ENCODE measurements around the gene EVC2.
"Not testable (repeated sequence)": the region's sequence is repeated elsewhere in the genome, so short reads cannot be mapped to it uniquely, and the experiment has no call there.

EVC2 gene

DNA sequence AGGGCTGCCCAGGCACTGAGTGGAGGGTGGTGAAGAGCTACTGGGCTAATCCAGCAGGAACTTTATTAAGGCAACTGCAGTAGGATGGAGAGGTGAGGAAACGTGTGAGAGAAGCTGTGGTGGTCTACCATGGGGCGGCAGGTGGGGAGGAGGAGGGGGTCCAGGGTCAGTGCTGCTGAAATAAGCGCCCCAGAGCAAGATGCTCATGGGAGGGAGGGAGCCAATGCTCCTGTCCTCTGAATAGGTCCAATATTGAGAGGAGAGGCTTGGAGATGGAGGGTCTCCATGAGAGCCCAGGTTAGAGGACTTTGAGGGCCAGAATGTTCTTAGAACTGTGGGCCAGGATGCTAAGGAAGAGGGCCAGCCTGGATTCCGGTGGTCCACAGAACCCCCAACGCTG, 37.9 kb upstream of the EVC2 start:
- DNase-seq, result no peak

DNA sequence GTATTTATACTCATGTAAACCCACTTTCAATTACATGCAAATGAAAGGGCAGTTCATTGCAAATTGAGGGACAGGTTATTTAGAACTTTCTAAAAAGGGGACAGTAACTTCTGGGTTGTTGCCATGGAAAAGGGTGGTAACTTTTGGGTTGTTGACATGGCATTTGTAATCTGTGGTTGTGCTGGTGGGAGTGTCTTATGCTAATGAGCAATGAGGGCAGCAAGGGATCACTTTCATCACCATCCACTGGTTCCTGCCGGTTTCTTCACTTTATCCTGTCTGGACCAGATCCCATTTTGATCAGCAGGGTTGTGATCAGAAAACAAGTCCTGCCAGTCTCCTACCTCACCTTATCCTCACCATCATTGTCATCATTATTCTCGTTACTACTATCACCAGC, 34.6 kb upstream of the EVC2 start:
- no peak for DNase-seq

GRCh38 chr4:5742388-5742787, 34.0 kb upstream of the EVC2 start:
- DNase-seq, result no peak

DNA sequence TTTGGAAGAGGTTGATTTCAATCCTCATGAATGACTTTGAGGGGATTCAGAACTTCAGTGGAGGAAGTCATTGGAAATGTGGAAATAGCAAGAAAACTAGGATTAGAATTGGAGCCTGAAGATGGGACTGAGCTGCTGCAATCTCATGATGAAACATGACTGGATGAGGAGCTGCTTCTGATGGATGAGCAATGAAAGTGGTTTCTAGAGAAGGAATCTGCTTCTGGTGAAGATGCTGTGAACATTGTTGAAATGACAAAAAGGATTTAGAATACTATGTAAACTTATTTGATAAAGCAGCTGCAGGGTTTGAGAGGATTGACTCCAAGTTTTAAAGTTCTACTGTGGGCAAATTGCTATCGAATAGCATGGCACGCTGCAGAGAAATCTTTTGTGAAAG, 29.7 kb upstream of the EVC2 start:
- no peak for DNase-seq

DNA sequence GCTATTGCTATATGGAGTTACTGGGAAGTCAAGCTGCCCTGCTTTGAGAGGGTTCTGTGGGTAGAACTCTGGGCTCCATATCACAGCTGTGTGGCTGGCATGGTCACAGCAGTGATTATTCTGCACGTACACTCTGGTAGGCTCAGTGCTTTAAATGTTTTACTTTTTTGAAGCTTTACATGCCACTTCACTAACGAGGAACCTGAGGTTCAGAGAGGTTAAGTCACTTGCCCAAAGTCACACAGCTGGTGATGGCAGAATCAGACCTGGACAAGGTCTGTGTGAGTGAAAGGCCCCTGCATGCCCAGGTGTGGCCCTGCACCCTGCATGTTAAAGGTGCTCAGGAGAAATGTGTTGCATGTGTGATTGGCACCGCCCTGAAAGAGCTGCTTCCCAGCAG, 27.1 kb upstream of the EVC2 start:
- no peak for DNase-seq

DNA sequence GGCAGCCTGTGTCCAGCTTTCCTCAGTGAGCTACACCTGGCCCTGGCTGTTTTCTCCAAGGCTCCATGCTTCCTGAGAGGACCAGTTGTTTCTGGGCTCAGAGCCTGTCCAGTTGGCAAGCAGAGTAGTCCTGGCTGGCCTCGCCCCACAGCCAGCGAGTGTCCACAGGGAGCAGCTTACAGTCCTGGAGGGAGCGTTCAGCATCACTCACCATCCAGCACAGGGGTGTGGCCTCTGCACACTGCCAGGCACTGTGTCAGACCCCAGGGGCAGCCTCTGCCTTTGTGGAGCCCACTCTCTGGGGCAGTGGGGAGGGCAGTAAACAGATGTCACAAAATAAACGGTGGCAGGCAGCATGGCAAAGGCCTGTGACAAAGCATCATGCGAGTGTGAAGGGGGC, 26.5 kb upstream of the EVC2 start:
- DNase-seq, result no peak

GRCh38 chr4:5732158-5732557, 23.8 kb upstream of the EVC2 start:
- no peak for DNase-seq

DNA sequence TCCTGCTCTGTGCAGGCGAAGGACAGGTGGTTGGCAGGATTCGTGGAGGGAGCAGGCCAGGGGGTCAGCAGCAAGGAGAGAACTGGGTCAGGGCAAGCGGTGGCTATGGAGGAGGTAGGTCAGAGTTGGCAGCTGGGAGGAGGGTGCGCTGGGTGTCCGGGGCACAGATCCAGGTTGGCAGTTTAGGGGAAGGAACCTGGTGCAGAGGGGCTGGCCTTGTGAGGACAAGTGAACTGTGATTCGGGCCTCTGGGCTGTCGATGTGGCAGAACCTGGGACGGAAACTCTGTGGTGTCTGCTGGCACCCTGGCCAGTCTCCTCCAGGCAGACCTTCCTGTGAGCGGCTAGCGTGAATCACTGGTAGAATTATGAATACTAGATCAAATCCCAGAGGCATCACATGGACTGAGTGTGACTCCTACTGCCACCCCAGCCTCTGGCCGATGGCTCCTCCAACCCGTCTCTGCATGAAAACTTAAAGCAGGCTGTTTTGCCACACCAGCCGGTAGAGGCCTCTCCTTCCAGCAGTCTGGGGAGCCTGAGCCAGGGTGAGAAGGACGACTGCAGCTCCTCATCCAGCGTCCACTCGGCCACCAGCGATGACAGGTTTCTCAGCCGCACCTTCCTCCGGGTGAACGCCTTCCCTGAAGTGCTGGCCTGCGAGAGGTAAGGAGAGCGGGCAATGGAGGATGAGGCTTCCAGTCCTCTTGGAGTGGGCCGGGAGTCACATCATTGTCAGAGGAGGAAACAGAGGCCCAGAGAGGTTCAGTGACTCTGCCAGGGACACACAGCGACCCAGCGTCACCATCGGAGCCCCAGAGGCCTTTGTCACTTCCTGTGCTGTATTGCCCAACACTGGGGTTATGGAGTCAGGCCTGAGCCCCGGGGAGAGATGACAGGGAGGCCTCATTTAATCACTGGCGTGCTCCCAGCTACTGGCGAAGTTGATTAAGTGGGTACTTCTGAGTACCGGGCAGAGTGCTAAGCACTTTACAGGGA, 22.9 kb upstream of the EVC2 start:
- no peak for DNase-seq

DNA sequence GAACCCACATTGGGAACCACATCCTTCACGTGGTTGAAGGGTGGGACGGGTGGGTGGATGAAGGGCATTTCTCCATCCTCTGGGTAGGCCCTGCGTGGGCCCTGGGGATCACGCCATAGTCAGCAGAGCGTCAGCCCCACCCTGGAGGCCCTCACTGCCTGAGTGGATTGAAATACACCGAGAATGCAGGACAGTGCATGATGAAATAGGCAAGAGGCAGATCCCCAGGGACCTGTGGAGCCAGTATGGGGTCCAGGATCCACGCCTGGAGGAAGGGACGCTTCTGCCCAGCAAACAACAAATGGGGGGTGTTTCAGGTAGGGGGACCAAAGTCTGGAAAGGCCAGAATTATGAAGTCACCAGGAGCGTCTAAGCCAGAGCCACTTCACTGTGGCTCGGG, 22.1 kb upstream of the EVC2 start:
- no peak for DNase-seq

- not testable (repeated sequence) for DNase-seq
These were observed 20.1 kb upstream of the EVC2 start for GRCh38 chr4:5728412-5728811.

- DNase-seq, result no peak
These were observed 16.0 kb upstream of the EVC2 start for GRCh38 chr4:5724377-5724776.

DNA sequence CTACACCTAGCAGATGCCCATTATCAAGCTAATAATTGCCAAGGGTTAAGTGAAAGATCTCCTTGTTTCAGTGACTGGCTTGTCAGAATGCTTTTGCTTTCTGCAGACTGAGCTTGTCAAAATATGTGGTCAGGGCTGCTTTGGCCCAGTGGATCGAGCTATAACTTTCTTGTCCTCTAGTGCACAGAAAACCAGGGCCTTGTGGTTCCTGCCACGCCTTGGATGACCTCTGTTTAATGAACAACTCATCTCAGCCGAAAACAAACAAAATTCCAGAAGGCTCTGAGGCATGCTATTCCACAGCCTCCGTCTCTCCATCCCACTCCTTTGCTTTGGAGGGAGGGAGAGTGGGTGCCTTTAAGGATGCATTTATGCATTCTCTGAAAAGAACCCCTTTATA, 14.0 kb upstream of the EVC2 start:
- DNase-seq, result no peak

GRCh38 chr4:5721923-5722322, 13.6 kb upstream of the EVC2 start:
- no peak for DNase-seq

- DNase-seq, result no peak
These were observed 12.6 kb upstream of the EVC2 start for GRCh38 chr4:5720980-5721379.

GRCh38 chr4:5720157-5720850, 11.9 kb upstream of the EVC2 start:
- DNase-seq, result no peak

- DNase-seq, result no peak
These were observed 11.1 kb upstream of the EVC2 start for GRCh38 chr4:5719350-5720055.

GRCh38 chr4:5718411-5718810, 10.1 kb upstream of the EVC2 start:
- DNase-seq, result no peak

- no peak for DNase-seq
These were observed 9.2 kb upstream of the EVC2 start for GRCh38 chr4:5717449-5718158.

GRCh38 chr4:5716391-5716790, 8.0 kb upstream of the EVC2 start:
- no peak for DNase-seq

DNA sequence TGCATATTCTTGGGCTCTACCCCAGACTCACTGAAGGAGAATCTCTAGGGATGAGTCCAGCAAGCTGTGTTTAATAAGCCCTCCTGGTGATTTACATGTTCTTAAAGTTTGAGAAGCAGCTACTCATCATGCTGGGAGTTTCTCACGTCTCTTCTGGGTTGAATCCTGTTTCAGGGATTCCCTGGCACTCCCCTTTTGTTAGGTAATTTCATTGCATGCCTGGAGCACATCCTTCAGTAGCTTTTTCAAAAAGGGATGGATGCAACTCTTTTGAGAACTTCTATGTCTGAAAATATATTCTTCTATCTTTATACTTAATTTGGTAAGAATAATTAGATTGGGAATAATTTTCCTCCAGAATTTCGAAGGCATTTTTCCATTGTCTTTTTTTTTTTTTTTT, 7.0 kb upstream of the EVC2 start:
- no peak for DNase-seq

DNA sequence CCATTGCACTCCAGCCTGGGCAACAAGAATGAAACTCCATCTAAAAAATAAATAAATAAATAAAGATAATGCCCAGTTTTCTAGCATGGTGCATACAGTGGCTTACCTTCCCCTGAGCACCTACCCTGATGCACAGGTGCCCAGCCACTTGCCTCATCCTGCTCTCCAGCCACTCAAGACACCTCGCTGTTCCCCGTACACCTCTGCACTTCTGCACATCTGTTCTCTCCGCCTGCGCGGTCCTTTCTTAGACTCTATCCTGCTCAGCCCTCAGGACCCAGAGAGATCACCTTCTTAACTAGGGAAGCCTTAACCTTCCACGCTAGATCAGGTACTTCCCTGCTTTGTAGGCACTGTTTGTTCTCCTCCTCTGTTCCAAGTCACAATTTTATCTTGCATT, 5.5 kb upstream of the EVC2 start:
- no peak for DNase-seq

- DNase-seq, result no peak
These were observed 4.6 kb upstream of the EVC2 start for GRCh38 chr4:5712931-5713330.

DNA sequence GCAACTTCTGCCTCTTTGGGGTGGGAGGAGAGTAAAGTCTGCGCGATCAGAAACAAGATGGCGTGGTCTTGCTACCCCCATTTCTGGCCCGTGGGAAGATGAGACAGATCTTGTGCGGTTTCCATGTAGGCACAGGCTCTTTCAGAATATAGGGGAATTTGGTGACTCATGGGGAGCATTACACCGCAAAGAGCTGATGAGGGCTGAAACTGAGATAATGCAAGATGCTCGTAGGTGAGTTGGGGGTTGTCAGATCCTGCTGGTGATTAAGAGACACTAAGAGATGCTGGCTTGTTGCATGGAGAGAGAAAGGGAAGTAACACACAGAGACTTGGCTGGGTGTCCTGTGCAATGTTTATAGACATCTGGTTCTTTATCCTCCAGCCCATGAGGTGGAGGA, 4.2 kb upstream of the EVC2 start:
- DNase-seq, result no peak

Data from NCI-H1417 treated with DMSO at 0.1 percent for 48 hours (cell line).